Astrocyte of the cerebellum (primary cell): ENCODE data around the gene CP.

Experiments
- DNase-seq: peaks from one replicate; pipeline ENCODE4 v3.0.0-alpha.2; 2011; ENCODE audit warnings: low read depth
- H3K4me3 ChIP-seq: 2 replicates; pipeline ENCODE4 v1.5.1; 2011; ENCODE audit warnings: mild to moderate bottlenecking, low read depth, low read length, moderate library complexity
- in situ Hi-C: cut with HindIII; loops from 2 replicates; pipeline ENCODE4 v1.10.0; 2017; ENCODE audit warnings: low sequenced_read_pairs
- TF ChIP-seq, protein P1 (sequence below): IDR thresholded peaks from 2 replicates; pipeline ENCODE4 v1.5.1; 2012; ENCODE audit warnings: low read length, low read depth, moderate library complexity, mild to moderate bottlenecking; ENCODE audit errors: missing control alignments

CP gene

DNA sequence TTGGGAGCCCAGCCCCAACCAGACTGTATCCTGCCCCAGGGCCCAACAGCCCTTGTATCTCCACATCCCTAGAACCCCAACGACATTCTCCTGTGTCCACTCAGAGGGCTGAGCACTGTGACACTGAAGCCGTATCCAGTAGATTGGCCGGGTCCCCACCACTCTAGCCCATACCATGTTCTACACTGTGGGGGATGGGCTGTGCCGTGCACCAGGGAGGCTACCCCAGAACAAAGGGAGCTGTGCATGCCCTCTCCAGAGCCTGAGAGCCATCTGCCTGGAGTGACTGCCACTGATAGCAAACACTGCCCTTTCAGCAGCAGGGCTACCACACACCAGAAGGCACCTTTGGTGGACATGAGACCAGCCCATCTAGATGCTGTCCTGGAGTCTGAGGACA lies 37.1 kb upstream of the CP start:
- TF ChIP-seq, protein P1, sequence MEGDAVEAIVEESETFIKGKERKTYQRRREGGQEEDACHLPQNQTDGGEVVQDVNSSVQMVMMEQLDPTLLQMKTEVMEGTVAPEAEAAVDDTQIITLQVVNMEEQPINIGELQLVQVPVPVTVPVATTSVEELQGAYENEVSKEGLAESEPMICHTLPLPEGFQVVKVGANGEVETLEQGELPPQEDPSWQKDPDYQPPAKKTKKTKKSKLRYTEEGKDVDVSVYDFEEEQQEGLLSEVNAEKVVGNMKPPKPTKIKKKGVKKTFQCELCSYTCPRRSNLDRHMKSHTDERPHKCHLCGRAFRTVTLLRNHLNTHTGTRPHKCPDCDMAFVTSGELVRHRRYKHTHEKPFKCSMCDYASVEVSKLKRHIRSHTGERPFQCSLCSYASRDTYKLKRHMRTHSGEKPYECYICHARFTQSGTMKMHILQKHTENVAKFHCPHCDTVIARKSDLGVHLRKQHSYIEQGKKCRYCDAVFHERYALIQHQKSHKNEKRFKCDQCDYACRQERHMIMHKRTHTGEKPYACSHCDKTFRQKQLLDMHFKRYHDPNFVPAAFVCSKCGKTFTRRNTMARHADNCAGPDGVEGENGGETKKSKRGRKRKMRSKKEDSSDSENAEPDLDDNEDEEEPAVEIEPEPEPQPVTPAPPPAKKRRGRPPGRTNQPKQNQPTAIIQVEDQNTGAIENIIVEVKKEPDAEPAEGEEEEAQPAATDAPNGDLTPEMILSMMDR: no peak
- H3K4me3 ChIP-seq: no peak overlapping the region
- DNase-seq: no peak
- in situ Hi-C loops: no loop called here

DNA sequence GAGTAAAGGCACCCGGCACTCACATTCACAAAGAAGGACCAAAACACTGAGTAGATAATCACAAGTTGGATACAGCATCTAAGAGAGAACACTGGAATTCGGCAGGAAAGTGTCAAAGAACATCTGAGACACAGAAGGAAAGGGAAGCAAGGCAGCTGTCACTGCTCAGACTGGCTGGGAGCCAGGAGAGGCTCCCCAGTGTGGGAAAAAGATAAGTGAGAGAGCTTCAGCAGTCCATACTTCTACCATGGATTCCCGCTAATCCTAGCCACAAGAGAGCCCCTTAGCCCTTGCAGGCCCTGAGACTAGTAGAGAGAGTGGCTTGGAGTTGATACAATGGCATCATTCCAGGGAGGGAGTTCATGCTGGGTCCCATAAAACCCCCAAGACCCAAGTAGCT lies 36.7 kb upstream of the CP start:
- in situ Hi-C loops: no loop called here
- TF ChIP-seq, protein P1: no peak
- H3K4me3 ChIP-seq: no peak overlapping the region
- no peak for DNase-seq

DNA sequence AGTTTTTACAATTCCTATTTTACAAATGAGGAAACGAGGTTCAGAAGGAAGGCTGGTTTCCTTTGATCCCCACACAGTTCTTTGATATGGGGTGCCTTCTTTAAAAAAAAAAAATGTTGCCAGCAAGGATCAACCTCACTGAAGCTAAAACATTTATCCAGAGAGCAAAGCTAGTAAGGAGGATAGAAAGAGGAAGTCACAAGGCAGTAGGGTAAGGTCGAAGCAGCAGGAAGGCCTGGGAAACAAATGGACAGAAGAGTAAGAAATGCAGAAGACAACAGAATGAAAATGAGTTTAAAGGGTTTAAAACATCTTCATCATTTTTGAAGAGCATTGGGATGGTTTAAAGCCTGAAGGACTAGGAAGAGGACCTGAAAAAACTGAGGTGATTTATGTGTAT lies 30.6 kb upstream of the CP start:
- TF ChIP-seq, protein P1: no peak
- no peak overlapping the region for H3K4me3 ChIP-seq
- DNase-seq: no peak
- in situ Hi-C loops: no loop called here

DNA sequence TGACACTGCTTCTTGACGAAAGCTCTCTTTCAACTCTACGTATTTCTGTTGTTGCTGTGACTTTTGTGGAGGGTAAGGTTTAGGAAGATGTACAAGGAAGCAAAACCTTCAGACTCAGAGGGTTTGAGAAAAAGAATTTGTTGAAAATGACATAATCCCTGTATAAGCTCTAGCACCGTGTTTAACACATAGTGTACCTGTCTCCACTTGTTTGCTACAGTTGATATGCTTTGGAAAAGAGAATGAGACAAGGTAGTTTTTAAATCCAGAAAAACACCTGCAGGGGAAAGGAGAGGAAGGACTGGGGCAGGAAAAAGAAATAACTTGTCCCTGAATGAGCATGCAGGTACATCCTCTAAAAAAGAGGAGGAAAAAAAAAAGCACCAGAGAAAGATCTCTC lies 29.6 kb upstream of the CP start:
- TF ChIP-seq, protein P1: no peak
- H3K4me3 ChIP-seq: no peak overlapping the region
- no peak for DNase-seq
- in situ Hi-C loops: no loop called here

DNA sequence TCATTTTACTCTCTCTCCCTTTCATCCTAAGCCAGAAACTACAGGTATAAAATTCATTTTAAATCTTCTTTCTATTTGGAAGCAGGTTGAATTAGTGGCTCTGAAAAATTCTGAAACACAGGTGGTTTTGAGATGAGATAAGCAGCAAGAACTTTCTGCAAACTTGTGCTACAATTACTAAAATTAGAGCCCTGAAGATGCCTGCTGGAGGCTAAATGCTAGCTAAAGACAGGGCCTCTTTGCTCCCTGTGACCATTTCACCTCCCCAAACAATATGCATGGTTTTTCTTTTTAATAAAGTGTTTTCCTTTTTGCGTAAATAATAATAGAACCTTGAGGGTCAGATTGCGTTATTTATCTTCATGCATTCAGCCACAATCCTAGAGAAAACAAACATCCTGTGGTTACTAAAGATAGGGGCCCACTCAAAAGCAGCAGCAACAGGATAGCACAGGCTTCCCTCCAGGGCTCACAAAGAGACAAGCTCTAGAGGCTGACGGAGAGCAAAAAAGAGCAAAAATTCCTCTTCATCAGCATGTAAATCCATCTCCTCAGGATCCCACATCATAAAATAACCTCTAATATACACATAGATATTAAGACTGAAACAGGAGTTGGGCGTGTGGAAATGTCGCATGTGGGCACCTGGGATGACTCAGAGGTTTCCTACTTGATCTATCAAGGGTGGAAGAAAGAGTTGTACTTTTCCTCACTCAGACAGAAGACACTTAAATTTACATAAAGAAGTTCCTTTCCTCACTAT lies 26.5 kb upstream of the CP start:
- DNase-seq: no peak
- TF ChIP-seq, protein P1: no peak
- in situ Hi-C loops: no loop called here

DNA sequence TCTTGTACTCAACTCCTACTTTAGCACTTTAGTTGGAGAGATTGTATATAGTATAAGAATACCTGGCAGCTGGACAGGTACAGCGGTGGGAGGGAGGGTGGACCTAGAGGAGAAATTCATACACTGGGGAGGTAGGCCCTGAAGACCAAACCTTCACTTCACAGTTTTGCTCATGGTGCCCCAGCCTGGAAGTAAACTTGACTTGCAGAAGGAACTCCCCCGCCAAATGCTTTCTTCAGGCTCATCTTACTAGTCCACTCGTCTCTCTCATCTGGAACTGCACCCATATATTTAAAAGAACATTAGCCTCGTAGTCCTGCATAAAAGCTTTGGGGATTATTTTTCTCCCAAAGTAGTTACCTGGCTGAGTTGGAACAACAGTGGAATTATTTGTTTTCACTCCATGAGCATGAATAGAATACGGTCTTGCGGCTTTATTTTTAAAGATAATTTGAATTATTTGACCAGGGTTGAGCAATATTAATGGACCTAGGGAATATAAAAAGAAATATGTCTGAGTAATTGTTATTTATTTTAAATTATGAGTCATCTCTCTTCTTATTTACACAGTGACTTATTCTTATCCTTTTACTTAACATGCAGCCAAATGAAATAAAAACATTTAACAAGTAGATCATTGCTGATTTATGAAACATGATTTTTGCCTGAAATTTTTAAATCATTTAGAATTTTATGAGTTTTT lies 25.5 kb upstream of the CP start:
- TF ChIP-seq, protein P1: no peak
- in situ Hi-C loops: no loop called here
- H3K4me3 ChIP-seq: no peak overlapping the region
- no peak for DNase-seq

More for the DNA sequence above, 26.5 kb upstream of the CP start:
- no peak overlapping the region for H3K4me3 ChIP-seq
